OCI-LY7 (cell line): ENCODE measurements around the gene C1orf167.

Source experiments
- EZH2phosphoT487 ChIP-seq: fragments of 200-600 bp; sonication (generic); IDR thresholded peaks from 2 replicates; pipeline ENCODE4 v1.6.1; 2018; ENCODE audit warnings: low read depth, borderline replicate concordance, mild to moderate bottlenecking, mixed run types, antibody characterized with exemption, low read length, moderate library complexity, mixed read lengths
- TF ChIP-seq, protein P1 (sequence below): fragments of 200-600 bp; sonication (generic); conservative IDR thresholded peaks from 2 replicates; pipeline ENCODE4 v1.5.1; 2014; ENCODE audit warnings: mild to moderate bottlenecking, antibody characterized with exemption, low read length, moderate library complexity, mixed read lengths

- TF ChIP-seq, protein P1, sequence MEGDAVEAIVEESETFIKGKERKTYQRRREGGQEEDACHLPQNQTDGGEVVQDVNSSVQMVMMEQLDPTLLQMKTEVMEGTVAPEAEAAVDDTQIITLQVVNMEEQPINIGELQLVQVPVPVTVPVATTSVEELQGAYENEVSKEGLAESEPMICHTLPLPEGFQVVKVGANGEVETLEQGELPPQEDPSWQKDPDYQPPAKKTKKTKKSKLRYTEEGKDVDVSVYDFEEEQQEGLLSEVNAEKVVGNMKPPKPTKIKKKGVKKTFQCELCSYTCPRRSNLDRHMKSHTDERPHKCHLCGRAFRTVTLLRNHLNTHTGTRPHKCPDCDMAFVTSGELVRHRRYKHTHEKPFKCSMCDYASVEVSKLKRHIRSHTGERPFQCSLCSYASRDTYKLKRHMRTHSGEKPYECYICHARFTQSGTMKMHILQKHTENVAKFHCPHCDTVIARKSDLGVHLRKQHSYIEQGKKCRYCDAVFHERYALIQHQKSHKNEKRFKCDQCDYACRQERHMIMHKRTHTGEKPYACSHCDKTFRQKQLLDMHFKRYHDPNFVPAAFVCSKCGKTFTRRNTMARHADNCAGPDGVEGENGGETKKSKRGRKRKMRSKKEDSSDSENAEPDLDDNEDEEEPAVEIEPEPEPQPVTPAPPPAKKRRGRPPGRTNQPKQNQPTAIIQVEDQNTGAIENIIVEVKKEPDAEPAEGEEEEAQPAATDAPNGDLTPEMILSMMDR: no peak; the same call in 1 of the 2 replicates
- TF ChIP-seq EZH2phosphoT487: no peak
Measured at GRCh38 chr1:11720033-11720376, 42.0 kb upstream of the C1orf167 start.
